ENCODE measurements around the gene PERCC1. TPM values are rescaled to one million over a fixed set of nuclear protein-coding genes. Genes with fewer than 3 reads are reported as not detected.

Gene PERCC1
- total and polyA plus RNA-seq, 2 of the 4 experiments (the other 2 are of a cell fraction), result not detected

DNA sequence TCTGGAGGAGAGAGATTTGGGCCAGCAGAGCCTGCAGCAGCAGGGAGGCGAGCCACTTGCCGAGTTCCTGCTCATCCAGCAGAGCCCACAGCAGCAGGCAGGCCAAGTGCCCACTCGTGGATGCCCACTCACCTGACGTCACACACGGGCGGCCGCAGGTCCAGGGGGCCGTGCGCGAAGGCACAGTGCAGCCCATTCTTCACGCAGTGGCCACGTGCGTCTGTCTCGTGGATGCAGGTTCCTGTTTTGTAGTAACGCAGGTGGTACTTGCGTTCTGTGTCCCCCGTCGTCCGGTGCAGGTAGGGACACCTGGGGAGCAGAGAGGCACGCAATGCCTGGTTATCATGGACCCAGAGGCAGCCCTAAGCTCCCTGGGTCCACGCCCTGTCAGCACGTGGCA is 27.8 kb upstream of the PERCC1 start:
- ATAC-seq (ENCODE audit: low read depth) (no peak), DNase-seq (no peak)
- Histone ChIP-seq H4K8ac (ENCODE audit: low read depth in 2 of 2, low read length in 2 of 2) (no peak overlapping the region), H3K4me1 (ENCODE audit: control insufficient read depth, insufficient read depth, low read length) (peaks cover 3% of the 10 kb centered on the region; the same call in 1 of the 2 replicates), H2BK5ac (ENCODE audit: low read depth, low read length, poor library complexity, severe bottlenecking) (no peak overlapping the region), H3K79me1 (ENCODE audit: low read depth in 1 of 2, low read length in 2 of 2) (peaks cover 0 to 30% of the 10 kb centered on the region in 2 experiments), H4K20me1 (ENCODE audit: insufficient read depth, low read length) (no peaks in the 10 kb centered on the region; the same call in none of the 2 replicates), H3K4ac (ENCODE audit: low read depth, low read length) (no peak overlapping the region), H2AK9ac (replicated peaks; ENCODE audit: low read depth, low read length, poor library complexity) (no peak overlapping the region), H3K18ac (ENCODE audit: low read depth, low read length) (no peak overlapping the region), H3K23ac (ENCODE audit: low read depth, low read length) (no peak overlapping the region), H3K27ac (ENCODE audit: insufficient read depth, low read length) (no peak overlapping the region), H3K14ac (replicated peaks; ENCODE audit: low read depth, low read length) (no peak overlapping the region), H3K4me2 (ENCODE audit: low read depth, low read length) (no peak overlapping the region), H3K36me3 (ENCODE audit: control insufficient read depth, insufficient read depth, low read length) (peaks cover 44% of the 10 kb centered on the region), H3K9ac (ENCODE audit: low read depth, low read length) (no peak overlapping the region), H2BK120ac (ENCODE audit: low read depth, low read length) (no peak overlapping the region), H3K9me1 (ENCODE audit: insufficient read depth, low read length) (no peaks in the 10 kb centered on the region), H2AFZ (replicated peaks; ENCODE audit: low read length, poor library complexity) (no peak overlapping the region), H3K56ac (ENCODE audit: extremely low read depth, insufficient read depth, low read length) (no peak overlapping the region), H3K9me3 (ENCODE audit: control insufficient read depth, insufficient read depth, low read length) (no peaks in the 10 kb centered on the region), H4K91ac (ENCODE audit: insufficient read depth, low read depth, low read length) (no peak overlapping the region), H3K4me3 (ENCODE audit: insufficient read depth, low read depth, low read length) (no peak overlapping the region), H2AK5ac (ENCODE audit: low read depth, low read length) (no peak overlapping the region), H2BK20ac (ENCODE audit: low read depth, low read length) (no peak overlapping the region), H3K27me3 (ENCODE audit: control insufficient read depth, insufficient read depth, low read length) (no peaks in the 10 kb centered on the region), H4K5ac (ENCODE audit: low read depth, low read length) (no peak overlapping the region), H2BK15ac (ENCODE audit: low read depth, low read length) (no peak overlapping the region)
- BruUV-seq (replicated peaks), result no TSS peak
- WGBS, 2 experiments (ENCODE audit: extremely low coverage in 2 of 2, insufficient read length in 1 of 2), result 94% methylated on average over 16 of the region's 22 CpGs; no CpG with 5 or more reads in 1 of the 2 experiments
- TF ChIP-seq CHD1 (IDR thresholded peaks at IDR 0.05; ENCODE audit: low read depth, low read length), result no peak
- TF ChIP-seq POLR2A (IDR thresholded peaks at IDR 0.05; ENCODE audit: low read depth, low read length), result no peak
- no peak for TF ChIP-seq MAFK (IDR thresholded peaks at IDR 0.05; ENCODE audit: low read depth, low read length)
- no peak for TF ChIP-seq FOS (IDR thresholded peaks at IDR 0.05; ENCODE audit: low read depth, low read length)
- TF ChIP-seq, protein P1, sequence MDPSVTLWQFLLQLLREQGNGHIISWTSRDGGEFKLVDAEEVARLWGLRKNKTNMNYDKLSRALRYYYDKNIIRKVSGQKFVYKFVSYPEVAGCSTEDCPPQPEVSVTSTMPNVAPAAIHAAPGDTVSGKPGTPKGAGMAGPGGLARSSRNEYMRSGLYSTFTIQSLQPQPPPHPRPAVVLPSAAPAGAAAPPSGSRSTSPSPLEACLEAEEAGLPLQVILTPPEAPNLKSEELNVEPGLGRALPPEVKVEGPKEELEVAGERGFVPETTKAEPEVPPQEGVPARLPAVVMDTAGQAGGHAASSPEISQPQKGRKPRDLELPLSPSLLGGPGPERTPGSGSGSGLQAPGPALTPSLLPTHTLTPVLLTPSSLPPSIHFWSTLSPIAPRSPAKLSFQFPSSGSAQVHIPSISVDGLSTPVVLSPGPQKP (IDR thresholded peaks at IDR 0.05; ENCODE audit: borderline replicate concordance, low read depth, low read length), result no peak
- TF ChIP-seq RCOR1 (IDR thresholded peaks at IDR 0.05; ENCODE audit: insufficient replicate concordance, low read length), result no peak
- TF ChIP-seq MXI1 (IDR thresholded peaks at IDR 0.05; ENCODE audit: borderline replicate concordance, low read depth, low read length), result no peak
- no peak for TF ChIP-seq RAD21 (IDR thresholded peaks at IDR 0.05; ENCODE audit: low read length)
- no peak for TF ChIP-seq BHLHE40 (IDR thresholded peaks at IDR 0.05; ENCODE audit: low read depth, low read length)
- no peak for TF ChIP-seq NFE2L2 (IDR thresholded peaks at IDR 0.05; ENCODE audit: low read depth, low read length)
- no peak for TF ChIP-seq CTCF (conservative IDR thresholded peaks at IDR 0.05; ENCODE audit: low read depth, low read length)
- no peak for TF ChIP-seq SMC3 (IDR thresholded peaks at IDR 0.05; ENCODE audit: low read depth, low read length)
- no peak for TF ChIP-seq RFX5 (IDR thresholded peaks at IDR 0.05; ENCODE audit: low read depth, low read length)
- TF ChIP-seq USF2 (IDR thresholded peaks at IDR 0.05; ENCODE audit: low read depth, low read length), result no peak
- no peak for TF ChIP-seq CEBPB (IDR thresholded peaks at IDR 0.05; ENCODE audit: low read depth, low read length)
- TF ChIP-seq MAZ (IDR thresholded peaks at IDR 0.05; ENCODE audit: borderline replicate concordance, low read depth, low read length), result no peak
- dilution Hi-C loops (cut with HindIII; ENCODE audit: low sequenced_read_pairs, unreplicated experiment), result no loop called here
- ChIA-PET POLR2A (ENCODE audit: unreplicated experiment) (no interaction called here), CTCF (no interaction called here)
- in situ Hi-C loops (cut with MboI; ENCODE audit: low sequenced_read_pairs), result no loop called here
- intact Hi-C loops (cut with micrococcal nuclease), result no loop called here

Data from IMR-90 (cell line).